SU-DHL-6 (cell line): Measurements from ENCODE around the gene PLPP3.

Experiments used
- CTCF ChIP-seq: fragments of 200-600 bp; sonication (generic); IDR thresholded peaks from one replicate; pipeline ENCODE4 v1.5.1; 2017; ENCODE audit warnings: antibody characterized with exemption, mild to moderate bottlenecking, low read length, moderate library complexity; ENCODE audit not compliant: insufficient read depth, poor library complexity, severe bottlenecking
- EZH2phosphoT487 ChIP-seq: fragments of 200-600 bp; sonication (generic), shearing (Covaris generic); conservative IDR thresholded peaks from 2 replicates; pipeline ENCODE4 v1.6.1; 2018; ENCODE audit warnings: mild to moderate bottlenecking, antibody characterized with exemption, low read length, moderate library complexity, mixed read lengths

GRCh38 chr1:56484695-56485094, 94.7 kb downstream of the PLPP3 start:
- TF ChIP-seq CTCF (no peak), EZH2phosphoT487 (no peak)
